GM19467 (cell line): ENCODE results near the gene SLC31A2.
A peak's percentile ranks its signal among the peaks of the same experiment; 100 is the strongest.
"Not testable (repeated sequence)": the region's sequence is repeated elsewhere in the genome, so short reads cannot be mapped to it uniquely, and the experiment has no call there.

Experiments
- ATAC-seq: cut with Tn5 transposase; IDR thresholded peaks from one replicate; pipeline ENCODE4 v1.9.1; 2021; ENCODE audit warnings: mild to moderate bottlenecking, moderate library complexity; ENCODE audit not compliant: unreplicated experiment

SLC31A2 gene, protein sequence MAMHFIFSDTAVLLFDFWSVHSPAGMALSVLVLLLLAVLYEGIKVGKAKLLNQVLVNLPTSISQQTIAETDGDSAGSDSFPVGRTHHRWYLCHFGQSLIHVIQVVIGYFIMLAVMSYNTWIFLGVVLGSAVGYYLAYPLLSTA

GRCh38 chr9:113150670-113151611 lies at the start of gene SLC31A2:
TSS of gene SLC31A2 (plus strand) at chr9:113151007. CDS start at chr9:113151075, 68 bp downstream.
- peak; percentile 96 for ATAC-seq

DNA sequence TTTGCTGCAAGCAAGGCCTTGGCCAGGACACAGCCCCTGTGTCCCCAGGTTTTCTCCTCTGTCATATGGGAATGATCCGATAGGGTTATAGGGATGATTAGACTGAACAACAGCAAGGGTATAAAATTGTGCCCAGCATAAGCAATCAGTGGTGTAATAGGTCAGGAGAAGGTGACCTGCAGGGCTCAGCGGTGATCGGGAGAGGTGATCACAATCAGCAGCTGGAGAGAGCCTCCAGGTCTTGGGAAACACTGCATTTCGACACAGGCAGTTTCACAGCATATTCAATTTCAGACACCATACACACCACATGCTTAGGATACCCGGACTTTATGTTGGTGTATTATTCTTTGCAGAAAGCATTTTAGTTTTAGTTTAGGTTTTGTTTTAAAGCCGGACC lies 45.5 kb upstream of the SLC31A2 start:
- not testable (repeated sequence) for ATAC-seq

- peak; percentile 61 for ATAC-seq
These were observed 39.5 kb upstream of the SLC31A2 start for GRCh38 chr9:113111065-113111951.

DNA sequence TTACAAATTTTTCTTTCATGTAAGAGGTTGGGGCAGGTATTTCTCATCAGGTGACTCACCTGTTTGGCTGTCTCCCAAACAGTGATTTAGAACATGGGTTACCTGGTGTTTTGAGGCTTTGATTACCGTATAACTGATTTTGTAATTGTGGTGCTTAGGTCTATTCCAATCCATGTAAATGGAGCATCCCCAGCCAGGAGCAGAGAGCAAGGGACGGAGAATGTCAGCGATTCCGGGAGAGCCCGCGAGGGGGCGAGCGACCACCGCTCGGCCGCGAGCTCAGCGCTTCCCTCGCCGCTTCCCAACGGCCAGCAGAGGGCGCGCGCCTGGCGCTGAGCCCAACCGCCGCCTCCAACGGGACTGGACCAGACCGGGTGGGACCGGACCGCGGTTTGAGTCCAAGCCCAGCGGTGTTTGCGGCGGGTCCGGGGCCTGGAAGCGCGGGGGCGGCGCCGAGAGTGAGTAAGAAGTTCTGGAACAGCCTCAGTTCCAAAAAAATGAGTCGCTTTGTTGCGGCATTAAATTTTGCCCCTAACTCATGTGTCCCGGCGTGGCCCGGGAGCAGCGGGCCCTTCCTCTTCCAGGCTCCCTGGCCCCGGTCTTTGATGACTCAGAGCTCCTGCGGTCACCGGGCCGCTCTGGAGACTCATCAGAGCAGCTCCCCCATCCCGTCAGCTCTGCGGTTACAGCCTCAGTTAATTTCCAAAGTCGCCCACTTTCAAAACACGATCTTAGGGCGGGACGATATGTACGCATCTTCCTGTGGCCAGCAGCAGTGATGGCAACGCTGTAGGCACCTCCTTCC lies 37.9 kb upstream of the SLC31A2 start:
- peak; percentile 81 for ATAC-seq

DNA sequence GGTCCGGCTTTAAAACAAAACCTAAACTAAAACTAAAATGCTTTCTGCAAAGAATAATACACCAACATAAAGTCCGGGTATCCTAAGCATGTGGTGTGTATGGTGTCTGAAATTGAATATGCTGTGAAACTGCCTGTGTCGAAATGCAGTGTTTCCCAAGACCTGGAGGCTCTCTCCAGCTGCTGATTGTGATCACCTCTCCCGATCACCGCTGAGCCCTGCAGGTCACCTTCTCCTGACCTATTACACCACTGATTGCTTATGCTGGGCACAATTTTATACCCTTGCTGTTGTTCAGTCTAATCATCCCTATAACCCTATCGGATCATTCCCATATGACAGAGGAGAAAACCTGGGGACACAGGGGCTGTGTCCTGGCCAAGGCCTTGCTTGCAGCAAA lies 32.0 kb upstream of the SLC31A2 start:
- not testable (repeated sequence) for ATAC-seq

GRCh38 chr9:113125386-113126035 lies 25.3 kb upstream of the SLC31A2 start:
- ATAC-seq: no peak

DNA sequence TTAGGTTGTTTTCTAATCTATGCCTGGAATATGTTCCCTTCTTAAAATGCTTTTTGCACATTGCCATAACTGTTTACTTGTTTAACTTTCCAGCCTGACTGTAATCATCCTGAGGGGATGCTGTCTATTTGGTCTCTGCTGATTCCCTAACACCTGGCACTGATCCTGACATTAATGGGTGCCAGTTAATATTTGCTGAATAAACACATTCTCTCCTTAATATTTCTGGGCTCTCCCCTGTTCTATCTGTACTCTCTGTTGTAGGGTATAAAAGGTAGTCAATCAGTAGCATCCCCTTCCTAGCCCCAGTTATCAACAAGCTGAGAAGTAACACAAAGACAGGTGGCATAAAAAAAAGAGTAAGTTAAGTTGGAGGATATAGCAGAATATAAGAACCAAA lies 21.3 kb upstream of the SLC31A2 start:
- no peak for ATAC-seq

DNA sequence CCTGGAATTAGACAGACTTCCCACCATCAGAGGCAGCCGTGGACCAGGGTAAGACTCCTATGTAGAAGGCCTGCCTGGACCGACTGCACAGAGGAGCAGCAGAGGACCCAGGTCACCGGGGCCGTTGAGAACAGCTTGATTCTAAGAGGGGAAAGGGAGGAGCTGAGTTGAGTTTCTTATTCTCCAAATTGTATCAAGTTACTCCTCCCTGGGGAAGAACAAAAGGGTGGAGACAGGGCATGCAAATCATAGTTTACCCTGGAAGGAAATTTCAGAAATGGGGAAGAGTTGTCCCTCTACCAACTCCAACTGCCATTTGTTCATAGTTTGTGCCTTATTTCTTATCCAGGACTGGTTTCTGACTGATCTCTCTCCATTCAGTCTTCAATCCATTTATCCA lies 20.9 kb upstream of the SLC31A2 start:
- ATAC-seq: no peak

- ATAC-seq: no peak
These were observed 19.1 kb upstream of the SLC31A2 start for GRCh38 chr9:113131689-113132151.

DNA sequence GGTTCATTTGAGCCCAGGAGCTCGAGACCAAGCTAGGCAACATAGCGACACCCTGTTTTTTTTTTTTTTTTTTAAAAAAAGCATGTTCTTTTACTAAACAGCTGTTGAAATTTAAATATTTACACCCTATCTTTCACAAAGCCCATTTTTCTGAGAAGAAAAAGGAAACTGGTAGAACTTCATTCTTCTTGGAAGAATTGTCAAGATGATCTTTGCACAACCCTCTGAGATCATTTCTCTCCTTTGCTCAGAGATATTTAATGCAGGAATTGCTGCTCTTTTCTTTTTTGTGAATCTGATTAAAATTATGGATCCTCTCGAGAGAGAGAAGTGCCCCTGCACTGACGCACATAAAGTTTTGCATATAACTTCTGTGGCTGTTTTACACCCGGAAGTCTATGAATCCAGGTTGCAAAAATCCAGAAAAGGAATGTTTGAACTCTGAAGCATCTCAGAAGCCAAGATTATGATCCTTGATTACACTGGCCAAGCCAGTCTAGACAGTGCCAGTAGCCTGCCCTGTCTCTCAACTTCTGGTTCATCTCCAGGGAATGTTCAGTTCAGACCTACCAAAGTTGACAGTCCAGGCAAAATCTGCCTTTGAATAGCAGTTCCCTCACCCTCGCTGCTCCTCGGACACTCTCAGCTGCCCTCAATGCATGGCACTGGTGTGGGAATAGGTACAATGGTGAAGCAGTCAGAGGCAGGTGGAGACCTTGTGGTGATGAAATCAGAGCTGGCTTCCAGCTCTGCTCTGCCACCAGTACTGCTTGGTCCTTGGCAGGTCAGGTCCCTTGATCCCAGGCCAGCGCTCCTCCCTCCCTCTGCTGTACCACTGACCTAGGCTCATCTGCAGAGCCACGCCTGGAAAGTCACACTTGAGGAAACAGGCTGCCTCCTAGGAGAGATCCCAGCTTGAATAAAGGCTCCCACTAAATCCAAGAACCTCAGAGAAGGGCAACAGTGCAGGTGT lies 13.3 kb upstream of the SLC31A2 start:
- ATAC-seq: no peak

DNA sequence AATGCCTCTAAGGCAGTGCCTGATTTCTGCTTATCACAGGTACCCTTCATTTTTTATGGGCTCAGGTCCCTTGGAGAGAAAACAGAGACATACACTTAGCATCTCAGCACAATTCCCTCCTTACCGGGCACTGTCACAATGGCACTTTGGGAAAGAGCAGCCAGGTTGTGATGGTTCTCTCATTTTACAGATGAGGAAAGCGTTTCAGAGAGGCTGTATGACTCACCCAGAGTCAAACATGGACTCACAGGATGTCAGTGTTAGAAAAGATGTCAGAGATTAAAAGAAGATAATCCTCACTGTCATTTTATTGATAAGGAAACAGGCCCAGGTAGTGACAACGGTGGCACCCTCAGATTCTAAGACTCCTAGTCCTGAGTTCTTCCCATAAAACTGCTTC lies 12.0 kb upstream of the SLC31A2 start:
- ATAC-seq: no peak

- ATAC-seq: no peak
These were observed 11.5 kb upstream of the SLC31A2 start for GRCh38 chr9:113139225-113139829.

DNA sequence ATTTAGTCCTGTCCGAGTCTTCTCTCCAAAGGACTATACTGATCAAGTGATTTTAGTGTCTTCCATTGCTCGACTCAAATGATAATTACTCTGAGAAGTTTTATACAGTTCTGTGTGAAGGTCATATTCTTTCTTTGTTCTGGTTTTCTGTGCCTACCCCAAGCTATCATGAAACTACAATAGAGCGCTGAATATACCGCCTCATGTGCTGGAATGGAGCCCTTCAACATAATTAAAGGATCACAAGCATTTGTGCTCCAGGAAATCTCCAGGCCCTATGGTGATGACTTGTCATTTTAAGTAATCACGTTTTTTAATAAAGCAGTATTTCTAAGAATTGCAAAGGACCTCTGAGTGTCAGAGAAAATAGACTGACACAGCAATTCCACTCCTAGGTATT lies 10.9 kb upstream of the SLC31A2 start:
- no peak for ATAC-seq

GRCh38 chr9:113140896-113141295 lies 9.9 kb upstream of the SLC31A2 start:
- ATAC-seq: not testable (repeated sequence)

GRCh38 chr9:113143432-113144227 lies 7.2 kb upstream of the SLC31A2 start:
- no peak for ATAC-seq

- ATAC-seq: no peak
These were observed 2.5 kb upstream of the SLC31A2 start for GRCh38 chr9:113148372-113148705.

GRCh38 chr9:113148781-113149510 lies 1.9 kb upstream of the SLC31A2 start:
- no peak for ATAC-seq
